Type B pancreatic cell (in vitro differentiated cells): Measurements from ENCODE around the gene ATP13A4. TPM values are rescaled to one million over a fixed set of nuclear protein-coding genes. Genes with fewer than 3 reads are reported as not detected.

Source experiments
- DNase-seq: peaks from one replicate; pipeline ENCODE4 v3.0.0; 2021; ENCODE audit warnings: mixed read lengths; ENCODE audit not compliant: unreplicated experiment; ENCODE audit errors: extremely low spot score
- H3K27ac Mint-ChIP-seq: 2 replicates; pipeline ENCODE4 v1.8.0; 2021; ENCODE audit warnings: mild to moderate bottlenecking, mixed read lengths
- H3K27me3 Mint-ChIP-seq: 2 replicates; pipeline ENCODE4 v1.8.0; 2021; ENCODE audit warnings: mixed read lengths
- H3K36me3 Mint-ChIP-seq: 2 replicates; pipeline ENCODE4 v1.8.0; 2021; ENCODE audit warnings: mixed read lengths
- H3K4me1 Mint-ChIP-seq: one replicate; pipeline ENCODE4 v1.8.0; 2021; ENCODE audit warnings: mixed read lengths; ENCODE audit not compliant: unreplicated experiment
- H3K4me3 Mint-ChIP-seq: 2 replicates; pipeline ENCODE4 v1.8.0; 2021; ENCODE audit warnings: mild to moderate bottlenecking, mixed read lengths
- H3K9me3 Mint-ChIP-seq: 2 replicates; pipeline ENCODE4 v1.8.0; 2021; ENCODE audit warnings: mixed read lengths
- total RNA-seq: library from RNA; stranded (reverse); gene quantifications from 2 replicates; pipeline ENCODE4 v1.2.1, GENCODE V29; 2021; ENCODE audit warnings: low replicate concordance
- TF ChIP-seq, protein P1 (sequence below): fragments of 200-600 bp; sonication (generic); conservative IDR thresholded peaks from 2 replicates; pipeline ENCODE4 v1.5.0; 2021; ENCODE audit warnings: antibody characterized with exemption, mild to moderate bottlenecking

The ATP13A4 gene
- total RNA-seq, 1 donor from 2014 or later, result 10.2 TPM

DNA sequence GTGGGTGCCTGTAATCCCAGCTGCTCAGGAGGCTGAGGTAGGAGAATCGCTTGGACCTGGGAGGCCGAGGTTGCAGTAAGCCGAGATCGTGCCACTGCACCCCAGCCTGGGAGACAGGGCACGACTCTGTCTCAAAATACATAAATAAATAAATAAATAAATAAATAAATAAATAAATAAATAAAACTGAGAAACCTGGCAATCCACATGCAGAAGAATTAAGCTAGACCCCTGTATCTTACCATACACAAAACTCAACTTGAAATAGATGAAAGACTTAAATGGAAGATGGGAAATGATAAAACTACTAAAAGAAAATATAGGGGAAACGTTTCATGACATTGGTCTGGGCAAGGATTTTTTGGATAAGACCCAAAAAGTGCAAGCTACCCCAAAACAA, 58.0 kb downstream of the ATP13A4 start:
- no peaks in the 10 kb centered on the region for H3K36me3 Mint-ChIP-seq

GRCh38 chr3:193491026-193491425, 63.7 kb downstream of the ATP13A4 start:
- no peaks in the 10 kb centered on the region for H3K9me3 Mint-ChIP-seq
- no peak overlapping the region for H3K27ac Mint-ChIP-seq
- H3K36me3 Mint-ChIP-seq, result no peaks in the 10 kb centered on the region
- no peak for DNase-seq
- H3K27me3 Mint-ChIP-seq, result no peaks in the 10 kb centered on the region
- TF ChIP-seq, protein P1, sequence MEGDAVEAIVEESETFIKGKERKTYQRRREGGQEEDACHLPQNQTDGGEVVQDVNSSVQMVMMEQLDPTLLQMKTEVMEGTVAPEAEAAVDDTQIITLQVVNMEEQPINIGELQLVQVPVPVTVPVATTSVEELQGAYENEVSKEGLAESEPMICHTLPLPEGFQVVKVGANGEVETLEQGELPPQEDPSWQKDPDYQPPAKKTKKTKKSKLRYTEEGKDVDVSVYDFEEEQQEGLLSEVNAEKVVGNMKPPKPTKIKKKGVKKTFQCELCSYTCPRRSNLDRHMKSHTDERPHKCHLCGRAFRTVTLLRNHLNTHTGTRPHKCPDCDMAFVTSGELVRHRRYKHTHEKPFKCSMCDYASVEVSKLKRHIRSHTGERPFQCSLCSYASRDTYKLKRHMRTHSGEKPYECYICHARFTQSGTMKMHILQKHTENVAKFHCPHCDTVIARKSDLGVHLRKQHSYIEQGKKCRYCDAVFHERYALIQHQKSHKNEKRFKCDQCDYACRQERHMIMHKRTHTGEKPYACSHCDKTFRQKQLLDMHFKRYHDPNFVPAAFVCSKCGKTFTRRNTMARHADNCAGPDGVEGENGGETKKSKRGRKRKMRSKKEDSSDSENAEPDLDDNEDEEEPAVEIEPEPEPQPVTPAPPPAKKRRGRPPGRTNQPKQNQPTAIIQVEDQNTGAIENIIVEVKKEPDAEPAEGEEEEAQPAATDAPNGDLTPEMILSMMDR, result no peak
- H3K4me1 Mint-ChIP-seq, result no peaks in the 10 kb centered on the region
- H3K4me3 Mint-ChIP-seq, result no peak overlapping the region

More for the DNA sequence above, 58.0 kb downstream of the ATP13A4 start:
- Mint-ChIP-seq H3K27me3 (no peaks in the 10 kb centered on the region), H3K4me3 (no peak overlapping the region), H3K9me3 (no peaks in the 10 kb centered on the region), H3K4me1 (no peaks in the 10 kb centered on the region), H3K27ac (no peak overlapping the region)
- TF ChIP-seq, protein P1, result no peak
- no peak for DNase-seq

DNA sequence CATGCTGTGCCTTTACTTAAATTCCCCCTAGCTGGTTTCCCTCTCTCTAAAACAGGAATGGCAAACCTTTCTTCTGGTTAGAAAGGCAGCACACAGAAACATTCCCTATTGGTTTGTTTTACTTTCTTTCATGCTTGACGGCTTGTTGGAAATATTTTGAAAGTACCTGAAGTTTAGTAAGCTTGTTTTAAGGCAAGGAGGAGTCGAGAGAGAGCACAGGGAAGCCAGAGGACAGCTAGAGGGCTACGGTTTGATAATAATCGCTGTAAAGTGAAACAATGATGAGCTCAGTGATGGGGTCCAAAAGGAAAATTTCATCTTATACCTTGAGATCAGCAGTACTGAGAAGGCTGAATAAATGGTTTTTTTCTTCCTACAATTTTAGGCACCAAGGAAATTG, 64.1 kb downstream of the ATP13A4 start:
- Mint-ChIP-seq H3K4me3 (no peak overlapping the region), H3K27ac (peak overlapping the region; percentile 7), H3K27me3 (no peaks in the 10 kb centered on the region), H3K36me3 (no peaks in the 10 kb centered on the region), H3K9me3 (no peaks in the 10 kb centered on the region), H3K4me1 (no peaks in the 10 kb centered on the region)
- TF ChIP-seq, protein P1, result no peak
- no peak for DNase-seq

GRCh38 chr3:193489949-193490348, 64.7 kb downstream of the ATP13A4 start:
- no peaks in the 10 kb centered on the region for H3K27me3 Mint-ChIP-seq
- peak overlapping the region; percentile 7 for H3K27ac Mint-ChIP-seq
- H3K4me3 Mint-ChIP-seq, result no peak overlapping the region
- no peaks in the 10 kb centered on the region for H3K9me3 Mint-ChIP-seq
- TF ChIP-seq, protein P1, result no peak
- DNase-seq, result no peak
- no peaks in the 10 kb centered on the region for H3K4me1 Mint-ChIP-seq
- no peaks in the 10 kb centered on the region for H3K36me3 Mint-ChIP-seq

DNA sequence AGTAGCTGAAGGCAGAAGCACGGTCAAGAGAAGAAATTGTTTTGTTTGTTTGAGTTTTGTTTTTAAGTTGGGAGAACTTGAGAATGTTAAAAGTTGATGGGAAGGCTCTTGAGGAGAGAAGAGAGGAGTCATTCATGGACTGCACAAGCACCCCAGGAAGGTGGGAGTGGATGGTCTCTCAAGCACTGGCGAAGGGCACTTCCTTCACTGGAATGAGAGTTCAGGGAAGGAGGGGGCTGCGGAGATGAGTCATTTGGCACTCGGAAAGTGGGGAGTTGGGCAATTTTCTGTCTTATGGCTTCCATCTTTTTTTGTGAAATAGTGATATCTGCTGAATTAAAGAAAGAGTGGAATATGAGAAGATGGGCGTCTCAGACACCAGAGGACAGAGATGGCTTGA, 66.0 kb downstream of the ATP13A4 start:
- Mint-ChIP-seq H3K36me3 (no peaks in the 10 kb centered on the region), H3K4me1 (no peaks in the 10 kb centered on the region), H3K4me3 (no peak overlapping the region), H3K27me3 (no peaks in the 10 kb centered on the region), H3K9me3 (no peaks in the 10 kb centered on the region), H3K27ac (no peak overlapping the region)
- no peak for DNase-seq
- TF ChIP-seq, protein P1, result no peak

DNA sequence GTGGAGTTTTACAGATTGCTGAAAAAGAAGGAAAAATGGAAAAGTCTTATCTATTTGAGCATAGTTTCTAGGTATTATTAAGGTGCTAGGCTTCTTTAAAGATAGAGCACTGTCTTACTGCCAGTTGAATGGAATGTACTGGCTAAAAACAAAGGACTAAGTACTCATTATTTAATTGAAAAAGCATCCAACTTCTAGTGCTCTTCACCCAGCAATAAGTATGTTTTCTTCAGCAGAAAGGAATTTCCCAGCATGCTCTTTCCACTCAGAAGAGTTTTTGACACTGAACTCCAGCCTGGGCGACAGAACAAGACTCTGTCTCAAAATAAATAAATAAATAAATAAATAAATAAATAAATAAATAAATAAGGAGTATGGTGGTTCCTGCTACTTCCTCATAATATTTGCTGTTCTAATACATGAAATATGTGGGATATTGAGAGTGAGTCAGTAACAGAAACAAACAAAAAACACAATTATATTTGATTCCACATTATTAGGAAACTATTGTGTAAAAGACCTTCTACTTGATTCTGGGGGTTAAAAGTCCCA, 70.6 kb downstream of the ATP13A4 start:
- H3K36me3 Mint-ChIP-seq, result no peaks in the 10 kb centered on the region
- H3K9me3 Mint-ChIP-seq, result no peaks in the 10 kb centered on the region
- DNase-seq, result no peak
- H3K4me1 Mint-ChIP-seq, result no peaks in the 10 kb centered on the region
- no peaks in the 10 kb centered on the region for H3K27me3 Mint-ChIP-seq
- TF ChIP-seq, protein P1, result no peak
- no peak overlapping the region for H3K27ac Mint-ChIP-seq
- H3K4me3 Mint-ChIP-seq, result no peak overlapping the region
